A549 (cell line): Measurements from ENCODE around the gene CHCHD6. TPM values are rescaled to one million over a fixed set of nuclear protein-coding genes. Genes with fewer than 3 reads are reported as not detected.

Experiments used
- ATAC-seq, 2 experiments: fragments of 200-7000 bp in 1 of 2; fragments of >200 bp in 1 of 2; cut with Nextera tagmentation in 1 of 2; cut with Tn5 transposase in 1 of 2; 3 replicates each; pipeline versions ENCODE4 v1.8.0 to v1.9.1; 2018 to 2020; ENCODE audit warnings: mild to moderate bottlenecking in 1 of 2, moderate library complexity in 1 of 2
- CTCF ChIA-PET: fragments of 300-600 bp; sonication (Branson Sonifier 250); formaldehyde crosslinking; extraction: SDS; loops from one replicate; lab custom pipeline; 2021; ENCODE audit warnings: antibody characterized with exemption, inconsistent platforms; lab: Yijun Ruan, JAX
- POLR2A ChIA-PET: fragments of 350-600 bp; formaldehyde crosslinking; extraction: SDS; loops from one replicate; lab custom pipeline; 2021; ENCODE audit warnings: antibody characterized with exemption, inconsistent platforms; lab: Yijun Ruan, JAX
- DNase-seq, 2 experiments: peaks; one replicate each; pipeline versions ENCODE4 v3.0.0 to v3.0.0-alpha.2; 2011 to 2016; ENCODE audit warnings: low read depth in 1 of 2, low spot score in 1 of 2
- FAIRE-seq: peaks from 2 replicates; lab custom pipeline; 2011; peaks lifted over from hg19 to GRCh38; lab: Jason Lieb, UNC
- H3K27ac ChIP-seq, 2 experiments: fragments of >200 bp; sonication (Bioruptor Twin); formaldehyde crosslinking; 3 replicates each; pipeline ENCODE4 v1.5.1; 2016 to 2017
- H3K4me1 ChIP-seq: fragments of >200 bp; sonication (Bioruptor Twin); formaldehyde crosslinking; 3 replicates; pipeline ENCODE4 v1.6.1; 2016
- H3K4me2 ChIP-seq: fragments of >200 bp; sonication (Bioruptor Twin); formaldehyde crosslinking; 3 replicates; pipeline ENCODE4 v1.6.1; 2016
- H3K4me3 ChIP-seq: fragments of >200 bp; sonication (Bioruptor Twin); formaldehyde crosslinking; 3 replicates; pipeline ENCODE4 v1.5.1; 2016
- H3K9me3 ChIP-seq: fragments of >200 bp; sonication (Bioruptor Twin); formaldehyde crosslinking; 3 replicates; pipeline ENCODE4 v1.6.1; 2016
- CBX2 ChIP-seq: fragments of 200-600 bp; sonication (generic); IDR thresholded peaks from 2 replicates; pipeline ENCODE4 v1.6.1; 2016; ENCODE audit warnings: low read depth, mild to moderate bottlenecking, borderline replicate concordance
- CHD2 ChIP-seq: fragments of 150-350 bp; IDR thresholded peaks from 2 replicates; pipeline ENCODE4 v1.6.1; 2014; ENCODE audit warnings: low read length; ENCODE audit not compliant: partially characterized antibody
- EHMT2 ChIP-seq: fragments of 200-600 bp; sonication (generic); IDR thresholded peaks from 2 replicates; pipeline ENCODE4 v1.6.1; 2016; ENCODE audit warnings: antibody characterized with exemption, low read depth, mild to moderate bottlenecking, moderate library complexity
- FOSB ChIP-seq: fragments of 250-450 bp; sonication (Bioruptor Pico); IDR thresholded peaks from 2 replicates; pipeline ENCODE4 v1.5.0; 2020; ENCODE audit warnings: mild to moderate bottlenecking, moderate library complexity
- FOXS1 ChIP-seq: fragments of 250-450 bp; sonication (Bioruptor Pico); IDR thresholded peaks from 2 replicates; pipeline ENCODE4 v1.5.0; 2020; ENCODE audit warnings: mild to moderate bottlenecking, moderate library complexity
- GATA3 ChIP-seq: IDR thresholded peaks from 2 replicates; pipeline ENCODE4 v1.6.1; 2012; ENCODE audit warnings: borderline replicate concordance
- HOXA7 ChIP-seq: fragments of 250-450 bp; sonication (Bioruptor Pico); IDR thresholded peaks from 2 replicates; pipeline ENCODE4 v1.5.0; 2020; ENCODE audit warnings: mild to moderate bottlenecking, moderate library complexity
- HOXB5 ChIP-seq: fragments of 250-450 bp; sonication (Bioruptor Pico); IDR thresholded peaks from 2 replicates; pipeline ENCODE4 v1.5.0; 2020; ENCODE audit warnings: mild to moderate bottlenecking, moderate library complexity
- JUN ChIP-seq, 2 experiments: fragments of >200 bp; sonication (Bioruptor Twin); formaldehyde crosslinking; IDR thresholded peaks; 2 replicates in 1 of 2; 3 replicates in 1 of 2; pipeline ENCODE4 v1.6.1; 2016 to 2017
- JUNB ChIP-seq: fragments of >200 bp; sonication (Bioruptor Twin); formaldehyde crosslinking; IDR thresholded peaks from 2 replicates; pipeline ENCODE4 v1.6.1; 2016
- NFE2L2 ChIP-seq: fragments of 150-350 bp; conservative IDR thresholded peaks from 2 replicates; pipeline ENCODE4 v1.6.1; 2014; ENCODE audit warnings: low read length
- NPAS2 ChIP-seq: fragments of 250-450 bp; sonication (Bioruptor Pico); IDR thresholded peaks from 2 replicates; pipeline ENCODE4 v1.8.0; 2022; ENCODE audit warnings: mild to moderate bottlenecking, moderate library complexity, borderline replicate concordance
- POLR2A ChIP-seq: IDR thresholded peaks from 2 replicates; pipeline ENCODE4 v1.6.1; 2012; ENCODE audit warnings: mild to moderate bottlenecking, low read length
- POLR2AphosphoS2 ChIP-seq: conservative IDR thresholded peaks from 2 replicates; pipeline ENCODE4 v1.6.1; 2012; ENCODE audit warnings: low read length, improper control_type of control experiment, inconsistent platforms
- RAD21 ChIP-seq, 2 experiments: fragments of >200 bp in 1 of 2; sonication (Bioruptor Twin) in 1 of 2; formaldehyde crosslinking in 1 of 2; IDR thresholded peaks in 1 of 2; conservative IDR thresholded peaks in 1 of 2; 2 replicates in 1 of 2; 3 replicates in 1 of 2; pipeline ENCODE4 v1.6.1; 2012 to 2018; ENCODE audit warnings: inconsistent platforms in 1 of 2
- RCOR1 ChIP-seq: fragments of 150-350 bp; IDR thresholded peaks from 2 replicates; pipeline ENCODE4 v1.6.1; 2014; ENCODE audit warnings: antibody characterized with exemption, low read length, low read depth
- TFCP2L1 ChIP-seq: fragments of 250-450 bp; sonication (Bioruptor Pico); IDR thresholded peaks from 2 replicates; pipeline ENCODE4 v1.5.0; 2021; ENCODE audit warnings: mild to moderate bottlenecking
- ZC3H11A ChIP-seq: fragments of 450-650 bp; IDR thresholded peaks from 2 replicates; pipeline ENCODE4 v1.6.1; 2014; ENCODE audit warnings: antibody characterized with exemption, mild to moderate bottlenecking
- ZNF302 ChIP-seq: fragments of 250-450 bp; sonication (Bioruptor Pico); IDR thresholded peaks from 2 replicates; pipeline ENCODE4 v1.9.0; 2021; ENCODE audit warnings: inconsistent platforms, mild to moderate bottlenecking, moderate library complexity
- WGBS: methylation state at CpG from one replicate; pipeline ENCODE4 v1.1.6; 2017; ENCODE audit errors: missing lambda C conversion rate; 5-methylcytosine and 5-hydroxymethylcytosine counted together
- polyA plus RNA-seq, 4 experiments: library from polyadenylated mRNA; depleted of rRNA in 3 of 4; stranded (reverse); fragments of >200 nt; fragmentation: RNase III in 1 of 4; extraction: RNeasy Plus Mini Kit Qiagen cat#74134 plus additional on column Dnase treatment in 1 of 4; gene quantifications; 2 replicates in 3 of 4; 3 replicates in 1 of 4; pipeline ENCODE4 v1.2.3, GENCODE V29; 2011 to 2017
- TF ChIP-seq, protein P1 (sequence below): fragments of 450-650 bp; IDR thresholded peaks from 2 replicates; pipeline ENCODE4 v1.6.1; 2014; ENCODE audit warnings: antibody characterized with exemption
- TF ChIP-seq, protein P2 (sequence below): fragments of 150-350 bp; IDR thresholded peaks from 2 replicates; pipeline ENCODE4 v1.6.1; 2014; ENCODE audit warnings: low read depth, mild to moderate bottlenecking, low read length
- TF ChIP-seq, protein P3 (sequence below): fragments of >200 bp; sonication (Bioruptor Twin); formaldehyde crosslinking; IDR thresholded peaks from 2 replicates; pipeline ENCODE4 v1.6.1; 2016

CHCHD6 gene
- polyA plus RNA-seq, 2 of the 4 experiments (the other 2 are of a cell fraction), result 15.0 to 18.1 TPM

DNA sequence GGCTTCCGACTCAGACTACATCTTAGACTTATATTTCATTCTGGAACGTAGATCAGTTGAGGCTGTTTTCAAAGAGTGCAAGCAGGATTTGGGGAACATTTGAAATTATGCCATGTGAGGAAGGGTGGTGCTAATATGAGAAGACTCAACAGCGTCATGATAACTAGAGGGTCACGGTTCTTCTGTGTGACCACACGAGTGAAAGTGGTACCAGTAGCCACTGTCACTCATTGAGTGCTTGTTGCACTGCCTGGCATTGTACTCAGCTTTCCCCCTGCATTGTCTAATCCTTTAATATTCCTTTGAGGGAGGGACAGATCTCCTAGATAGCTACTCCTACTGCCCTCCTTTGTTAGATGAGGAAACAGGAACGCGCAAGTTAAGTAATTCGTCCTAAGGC lies 197.6 kb downstream of the CHCHD6 start:
- CTCF ChIA-PET, result interaction anchor here (1.6 kb wide), 1 partner anchor 149 kb away, joined by 3 read pairs; no protein-coding TSS in a partner anchor
- FAIRE-seq, result no peak

DNA sequence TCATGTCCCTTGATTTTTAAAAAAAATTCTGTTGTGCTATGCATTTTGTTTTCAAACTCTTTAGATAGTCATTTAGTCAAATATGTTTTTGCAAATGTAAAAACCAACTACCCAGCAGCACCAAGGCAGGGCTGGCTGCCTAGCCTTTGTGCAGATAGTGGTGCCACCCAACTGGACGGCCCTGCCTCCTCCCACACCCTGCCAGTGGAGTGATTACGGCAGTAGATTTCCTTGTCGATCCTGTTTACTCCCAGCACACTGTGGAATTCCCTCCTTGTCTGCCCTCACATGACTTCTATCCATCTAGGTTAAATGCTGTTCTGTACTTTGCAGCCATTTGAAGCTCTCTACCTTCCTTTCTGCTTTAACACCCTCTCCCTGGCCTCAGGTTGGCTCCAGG lies 199.5 kb downstream of the CHCHD6 start:
- H3K4me3 ChIP-seq, result no peak overlapping the region
- 79% methylated on average over 3 of the region's 3 CpGs for WGBS
- no peak overlapping the region for H3K27ac ChIP-seq
- FAIRE-seq, result no peak
- no peak for ATAC-seq
- no peaks in the 10 kb centered on the region for H3K9me3 ChIP-seq
- H3K4me1 ChIP-seq, result no peaks in the 10 kb centered on the region
- ChIA-PET POLR2A (no interaction called here), CTCF (no interaction called here)
- TF ChIP-seq EHMT2, result no peak
- TF ChIP-seq JUNB, result no peak
- TF ChIP-seq NFE2L2, result no peak
- no peak for TF ChIP-seq HOXA7 (CRISPR knock-in tag)
- no peak for TF ChIP-seq RCOR1
- TF ChIP-seq JUN (IDR thresholded peaks at IDR 0.05), result no peak
- no peak overlapping the region for H3K4me2 ChIP-seq
- no peak for DNase-seq

More for the DNA sequence above, 197.6 kb downstream of the CHCHD6 start:
- no peak overlapping the region for H3K27ac ChIP-seq
- no peak for TF ChIP-seq HOXB5 (CRISPR knock-in tag)
- TF ChIP-seq, all 56 proteins: peak for 0
- ATAC-seq (no peak), DNase-seq (no peak)
- WGBS, result 97% methylated on average over 8 of the region's 8 CpGs
- Histone ChIP-seq H3K4me3 (no peak overlapping the region), H3K4me2 (no peak overlapping the region), H3K9me3 (no peaks in the 10 kb centered on the region), H3K4me1 (peaks cover 1% of the 10 kb centered on the region)
- POLR2A ChIA-PET, result no interaction called here

DNA sequence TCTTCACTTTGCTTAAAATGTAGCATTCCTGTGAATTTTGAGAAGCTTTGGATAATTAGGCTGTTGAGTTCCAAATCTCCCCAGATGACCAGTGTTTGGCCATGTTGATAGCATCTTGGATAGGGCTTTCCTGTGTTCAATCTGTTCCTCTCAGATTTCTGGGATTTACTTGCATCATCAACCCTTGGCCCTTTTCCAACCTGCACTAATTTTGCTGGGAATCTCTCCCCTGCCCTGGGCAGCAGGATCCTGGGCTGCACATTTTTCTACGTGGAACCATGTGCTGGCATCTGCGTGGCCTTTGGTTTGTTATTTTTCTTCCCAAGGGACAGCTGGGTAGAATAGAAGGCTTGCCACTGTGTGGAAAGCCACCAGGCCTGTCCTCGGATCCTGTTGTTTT lies 203.5 kb downstream of the CHCHD6 start:
- Histone ChIP-seq H3K4me1 (peaks cover 15% of the 10 kb centered on the region), H3K27ac (no peak overlapping the region), H3K9me3 (no peaks in the 10 kb centered on the region), H3K4me2 (no peak overlapping the region), H3K4me3 (no peak overlapping the region)
- ChIA-PET CTCF (interaction anchor here (1.2 kb wide), 1 partner anchor 75 kb away, joined by 3 read pairs; the partner anchor contains the start of gene PLXNA1), POLR2A (no interaction called here)
- 90% methylated on average over 3 of the region's 3 CpGs for WGBS
- TF ChIP-seq RAD21 (conservative IDR thresholded peaks at IDR 0.05 in 1 of 2, IDR thresholded peaks at IDR 0.05 in 1 of 2) (no peak), JUNB (no peak), CHD2 (no peak), POLR2A (no peak), NPAS2 (no peak), GATA3 (no peak), POLR2AphosphoS2 (no peak), TFCP2L1 (CRISPR knock-in tag) (no peak), ZC3H11A (no peak), ZNF302 (CRISPR knock-in tag) (no peak), FOSB (no peak), CBX2 (no peak), FOXS1 (CRISPR knock-in tag) (no peak)
- TF ChIP-seq, protein P1, sequence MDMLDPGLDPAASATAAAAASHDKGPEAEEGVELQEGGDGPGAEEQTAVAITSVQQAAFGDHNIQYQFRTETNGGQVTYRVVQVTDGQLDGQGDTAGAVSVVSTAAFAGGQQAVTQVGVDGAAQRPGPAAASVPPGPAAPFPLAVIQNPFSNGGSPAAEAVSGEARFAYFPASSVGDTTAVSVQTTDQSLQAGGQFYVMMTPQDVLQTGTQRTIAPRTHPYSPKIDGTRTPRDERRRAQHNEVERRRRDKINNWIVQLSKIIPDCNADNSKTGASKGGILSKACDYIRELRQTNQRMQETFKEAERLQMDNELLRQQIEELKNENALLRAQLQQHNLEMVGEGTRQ, result no peak
- TF ChIP-seq, protein P2, sequence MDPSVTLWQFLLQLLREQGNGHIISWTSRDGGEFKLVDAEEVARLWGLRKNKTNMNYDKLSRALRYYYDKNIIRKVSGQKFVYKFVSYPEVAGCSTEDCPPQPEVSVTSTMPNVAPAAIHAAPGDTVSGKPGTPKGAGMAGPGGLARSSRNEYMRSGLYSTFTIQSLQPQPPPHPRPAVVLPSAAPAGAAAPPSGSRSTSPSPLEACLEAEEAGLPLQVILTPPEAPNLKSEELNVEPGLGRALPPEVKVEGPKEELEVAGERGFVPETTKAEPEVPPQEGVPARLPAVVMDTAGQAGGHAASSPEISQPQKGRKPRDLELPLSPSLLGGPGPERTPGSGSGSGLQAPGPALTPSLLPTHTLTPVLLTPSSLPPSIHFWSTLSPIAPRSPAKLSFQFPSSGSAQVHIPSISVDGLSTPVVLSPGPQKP, result no peak
- TF ChIP-seq, protein P3, sequence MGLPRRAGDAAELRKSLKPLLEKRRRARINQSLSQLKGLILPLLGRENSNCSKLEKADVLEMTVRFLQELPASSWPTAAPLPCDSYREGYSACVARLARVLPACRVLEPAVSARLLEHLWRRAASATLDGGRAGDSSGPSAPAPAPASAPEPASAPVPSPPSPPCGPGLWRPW, result no peak
- FAIRE-seq (no peak), DNase-seq (no peak), ATAC-seq (no peak)
